Measurements from ENCODE around the gene P2RX6.
A peak's percentile ranks its signal among the peaks of the same experiment; 100 is the strongest.
"Not testable (repeated sequence)": the region's sequence is repeated elsewhere in the genome, so short reads cannot be mapped to it uniquely, and the experiment has no call there.

Gene P2RX6

DNA sequence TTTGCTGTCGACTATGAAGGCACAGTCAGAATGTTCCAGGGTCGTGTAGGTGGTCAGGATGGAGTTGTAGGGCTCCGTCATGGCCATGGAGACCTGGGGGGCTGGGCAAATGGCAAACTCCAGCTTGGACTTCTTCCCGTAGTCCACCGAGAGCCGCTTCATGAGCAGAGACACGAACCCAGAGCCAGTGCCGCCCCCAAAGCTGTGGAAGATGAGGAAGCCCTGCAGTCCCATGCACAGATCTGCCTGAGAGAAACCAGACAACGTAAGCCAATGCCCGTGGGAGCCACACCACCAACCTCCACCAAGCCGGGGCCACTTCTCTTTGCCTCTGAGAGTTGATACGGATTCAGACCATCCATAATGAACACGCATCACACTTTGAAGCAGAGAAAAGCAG, 5.8 kb upstream of the P2RX6 start:
- H3K4me1 ChIP-seq (ENCODE audit: control insufficient read depth, insufficient read depth, low read length), result peaks cover 12% of the 10 kb centered on the region; the same call in 1 of the 2 replicates
- H3K27me3 ChIP-seq (ENCODE audit: control insufficient read depth, insufficient read depth, low read length); H3K9ac ChIP-seq (ENCODE audit: low read depth, low read length); H3K36me3 ChIP-seq (ENCODE audit: control insufficient read depth, insufficient read depth, low read length); H3K27ac ChIP-seq (ENCODE audit: low read depth, low read length); H3K9me3 ChIP-seq (ENCODE audit: control insufficient read depth, insufficient read depth, low read length); H3K4me3 ChIP-seq (ENCODE audit: low read depth, low read length): not testable (repeated sequence)

- Histone ChIP-seq H3K27ac (ENCODE audit: low read depth, low read length) (peak overlapping the region; percentile 22), H3K27me3 (ENCODE audit: control insufficient read depth, insufficient read depth, low read length) (peaks cover 11% of the 10 kb centered on the region), H3K9ac (ENCODE audit: low read depth, low read length) (no peak overlapping the region), H3K9me3 (ENCODE audit: control insufficient read depth, insufficient read depth, low read length) (no peaks in the 10 kb centered on the region), H3K36me3 (ENCODE audit: control insufficient read depth, insufficient read depth, low read length) (no peaks in the 10 kb centered on the region), H3K4me3 (ENCODE audit: low read depth, low read length) (no peak overlapping the region), H3K4me1 (ENCODE audit: control insufficient read depth, insufficient read depth, low read length) (peaks cover 17% of the 10 kb centered on the region)
These were observed 5.1 kb upstream of the P2RX6 start for GRCh38 chr22:21009638-21010425.

GRCh38 chr22:21010426-21011113, 4.4 kb upstream of the P2RX6 start:
- Histone ChIP-seq H3K4me3 (ENCODE audit: low read depth, low read length) (no peak overlapping the region), H3K27ac (ENCODE audit: low read depth, low read length) (no peak overlapping the region), H3K4me1 (ENCODE audit: control insufficient read depth, insufficient read depth, low read length) (peaks cover 21% of the 10 kb centered on the region), H3K9me3 (ENCODE audit: control insufficient read depth, insufficient read depth, low read length) (no peaks in the 10 kb centered on the region), H3K27me3 (ENCODE audit: control insufficient read depth, insufficient read depth, low read length) (peaks cover 12% of the 10 kb centered on the region), H3K36me3 (ENCODE audit: control insufficient read depth, insufficient read depth, low read length) (no peaks in the 10 kb centered on the region), H3K9ac (ENCODE audit: low read depth, low read length) (no peak overlapping the region)

- Histone ChIP-seq H3K4me3 (ENCODE audit: low read depth, low read length) (no peak overlapping the region), H3K4me1 (ENCODE audit: control insufficient read depth, insufficient read depth, low read length) (peaks cover 21% of the 10 kb centered on the region), H3K9me3 (ENCODE audit: control insufficient read depth, insufficient read depth, low read length) (no peaks in the 10 kb centered on the region), H3K27me3 (ENCODE audit: control insufficient read depth, insufficient read depth, low read length) (peaks cover 12% of the 10 kb centered on the region), H3K9ac (ENCODE audit: low read depth, low read length) (no peak overlapping the region), H3K27ac (ENCODE audit: low read depth, low read length) (no peak overlapping the region), H3K36me3 (ENCODE audit: control insufficient read depth, insufficient read depth, low read length) (no peaks in the 10 kb centered on the region)
These were observed 2.2 kb upstream of the P2RX6 start for GRCh38 chr22:21012446-21013407.

DNA sequence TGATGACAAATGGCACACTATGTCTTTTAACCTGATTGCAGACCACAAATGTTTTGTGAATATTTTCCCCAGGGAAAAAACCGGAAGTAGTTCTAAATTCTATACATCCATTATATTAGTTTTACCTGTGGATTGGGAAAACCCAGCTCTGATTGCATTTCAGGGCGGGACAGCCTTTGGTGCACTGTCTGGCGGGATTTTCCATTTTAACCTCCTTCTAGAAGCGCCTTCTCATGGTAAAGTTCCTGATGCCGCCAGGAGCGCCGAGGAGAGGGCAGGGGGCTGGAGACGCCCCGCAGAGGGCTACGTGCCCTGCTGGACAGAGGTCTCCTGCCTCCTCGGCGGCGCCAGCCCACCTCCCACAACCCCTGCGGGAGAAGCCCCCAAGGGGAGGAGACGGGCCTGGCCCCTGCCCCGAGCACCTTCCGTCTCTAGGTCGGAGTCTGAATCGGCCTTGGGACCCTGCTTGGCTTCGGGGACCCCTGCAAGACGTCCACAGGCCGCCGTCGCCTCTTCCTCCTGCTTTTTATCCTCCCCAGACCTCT, 1.2 kb upstream of the P2RX6 start:
- peaks cover 21% of the 10 kb centered on the region for H3K4me1 ChIP-seq (ENCODE audit: control insufficient read depth, insufficient read depth, low read length)
- H3K4me3 ChIP-seq (ENCODE audit: low read depth, low read length), result peak overlapping the region; percentile 84
- H3K36me3 ChIP-seq (ENCODE audit: control insufficient read depth, insufficient read depth, low read length), result no peaks in the 10 kb centered on the region
- peak overlapping the region; percentile 72 for H3K27ac ChIP-seq (ENCODE audit: low read depth, low read length)
- H3K9me3 ChIP-seq (ENCODE audit: control insufficient read depth, insufficient read depth, low read length), result no peaks in the 10 kb centered on the region
- H3K9ac ChIP-seq (ENCODE audit: low read depth, low read length), result 0 out of 2 replicates have a peak overlapping the region, but pooled peaks have one; percentile 10
- H3K27me3 ChIP-seq (ENCODE audit: control insufficient read depth, insufficient read depth, low read length), result peaks cover 12% of the 10 kb centered on the region

DNA sequence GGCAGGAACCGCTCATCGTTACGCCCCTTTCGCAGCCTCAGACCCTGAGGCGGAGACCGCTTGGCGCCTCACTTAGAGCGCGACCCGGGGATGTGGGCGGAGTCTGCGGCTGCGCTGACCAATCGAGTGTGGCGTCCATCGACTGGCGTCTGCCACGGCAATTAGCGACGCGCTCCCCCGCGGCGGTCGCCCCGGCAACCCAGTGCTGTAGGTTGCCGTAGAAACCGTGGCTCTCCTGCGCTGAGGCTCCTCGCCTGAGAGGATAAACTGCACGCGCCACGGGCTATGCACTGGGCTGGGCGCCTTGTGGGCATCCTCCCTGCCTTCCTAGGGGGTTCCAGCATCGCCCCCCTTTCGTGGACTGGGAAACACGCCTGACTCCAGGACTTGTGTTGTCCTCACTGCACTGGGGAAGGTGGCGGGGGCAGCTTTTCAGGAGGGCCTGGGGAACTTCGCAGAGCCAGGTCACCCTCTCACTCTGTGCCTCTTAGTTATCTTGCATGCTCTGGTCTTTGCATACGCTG, 701 bp upstream of the P2RX6 start:
- Histone ChIP-seq H3K27ac (ENCODE audit: low read depth, low read length) (peak overlapping the region; percentile 76), H3K27me3 (ENCODE audit: control insufficient read depth, insufficient read depth, low read length) (peaks cover 12% of the 10 kb centered on the region), H3K4me1 (ENCODE audit: control insufficient read depth, insufficient read depth, low read length) (peaks cover 21% of the 10 kb centered on the region), H3K9ac (ENCODE audit: low read depth, low read length) (0 out of 2 replicates have a peak overlapping the region, but pooled peaks have one; percentile 10), H3K9me3 (ENCODE audit: control insufficient read depth, insufficient read depth, low read length) (no peaks in the 10 kb centered on the region), H3K36me3 (ENCODE audit: control insufficient read depth, insufficient read depth, low read length) (no peaks in the 10 kb centered on the region), H3K4me3 (ENCODE audit: low read depth, low read length) (peak overlapping the region; percentile 84)

DNA sequence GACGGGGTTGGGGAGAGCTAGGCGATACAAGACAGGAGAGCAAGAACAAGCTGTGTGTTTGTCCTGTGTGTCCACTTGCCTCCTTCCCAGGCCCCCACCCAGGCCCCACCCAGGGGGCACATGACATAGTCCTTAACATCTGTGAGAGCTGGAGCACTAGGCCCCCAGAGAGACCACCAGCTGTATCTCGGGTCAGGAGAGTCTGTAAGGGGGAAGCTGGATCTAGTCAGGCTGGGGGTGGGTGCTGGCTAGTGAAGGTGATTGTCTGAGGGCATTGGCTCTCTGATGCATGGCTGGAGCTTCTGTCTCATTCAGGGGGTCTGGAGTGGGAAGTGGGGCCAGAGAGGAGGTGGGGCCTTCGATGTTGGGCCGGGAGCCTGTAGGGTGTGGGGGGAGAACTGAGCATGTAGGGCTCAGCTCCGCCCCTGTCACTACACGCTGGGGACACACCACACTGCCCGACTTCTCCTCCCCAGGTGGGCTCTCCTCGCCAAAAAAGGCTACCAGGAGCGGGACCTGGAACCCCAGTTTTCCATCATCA, 571 bp downstream of the P2RX6 start:
- Histone ChIP-seq H3K9ac (ENCODE audit: low read depth, low read length) (no peak overlapping the region), H3K27ac (ENCODE audit: low read depth, low read length) (no peak overlapping the region), H3K36me3 (ENCODE audit: control insufficient read depth, insufficient read depth, low read length) (no peaks in the 10 kb centered on the region), H3K4me3 (ENCODE audit: low read depth, low read length) (no peak overlapping the region), H3K4me1 (ENCODE audit: control insufficient read depth, insufficient read depth, low read length) (peaks cover 12% of the 10 kb centered on the region), H3K9me3 (ENCODE audit: control insufficient read depth, insufficient read depth, low read length) (no peaks in the 10 kb centered on the region), H3K27me3 (ENCODE audit: control insufficient read depth, insufficient read depth, low read length) (peaks cover 12% of the 10 kb centered on the region)

DNA sequence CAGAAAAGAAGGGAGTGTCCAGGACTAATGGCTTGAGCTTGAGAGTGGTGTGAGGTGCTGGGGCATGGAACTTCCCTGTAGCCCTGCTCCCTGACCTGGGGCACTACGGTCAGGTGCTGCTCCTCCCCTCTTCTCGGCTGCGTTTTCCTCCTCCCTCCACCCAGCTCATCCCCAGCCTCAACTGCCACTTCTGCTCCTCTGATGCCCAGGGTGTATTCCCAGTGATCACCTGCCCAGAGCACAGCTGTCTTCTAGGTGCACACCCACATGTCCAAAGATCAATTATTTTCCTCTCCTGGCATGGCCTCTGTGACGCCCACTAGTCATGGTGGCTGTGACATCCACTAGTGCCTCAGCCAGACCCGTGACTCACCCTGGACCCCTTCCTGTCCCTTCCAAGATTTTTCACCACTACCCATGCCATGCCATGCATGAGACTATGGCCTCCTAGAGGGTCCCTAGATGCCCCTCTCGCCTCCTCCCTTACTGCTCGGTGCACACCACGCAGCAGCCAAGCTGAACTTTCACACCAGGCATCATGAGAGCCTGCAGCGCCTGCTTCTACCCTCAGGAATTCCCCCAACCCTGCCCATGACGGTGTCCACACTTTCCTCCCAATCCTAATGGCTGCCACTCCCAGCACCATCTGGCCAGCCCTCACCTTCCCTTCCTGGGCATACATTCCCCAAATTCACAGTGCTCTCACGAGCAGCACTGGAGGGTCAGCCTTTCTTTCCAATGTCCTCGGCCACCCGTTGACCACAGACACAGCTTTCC, 1.9 kb downstream of the P2RX6 start:
- H3K36me3 ChIP-seq (ENCODE audit: control insufficient read depth, insufficient read depth, low read length), result no peaks in the 10 kb centered on the region
- H3K27ac ChIP-seq (ENCODE audit: low read depth, low read length), result no peak overlapping the region
- H3K27me3 ChIP-seq (ENCODE audit: control insufficient read depth, insufficient read depth, low read length), result peaks cover 12% of the 10 kb centered on the region
- H3K9me3 ChIP-seq (ENCODE audit: control insufficient read depth, insufficient read depth, low read length), result no peaks in the 10 kb centered on the region
- H3K4me3 ChIP-seq (ENCODE audit: low read depth, low read length), result no peak overlapping the region
- H3K4me1 ChIP-seq (ENCODE audit: control insufficient read depth, insufficient read depth, low read length), result peaks cover 9% of the 10 kb centered on the region
- no peak overlapping the region for H3K9ac ChIP-seq (ENCODE audit: low read depth, low read length)

- Histone ChIP-seq H3K27ac (ENCODE audit: low read depth, low read length) (no peak overlapping the region), H3K27me3 (ENCODE audit: control insufficient read depth, insufficient read depth, low read length) (peaks cover 8% of the 10 kb centered on the region), H3K36me3 (ENCODE audit: control insufficient read depth, insufficient read depth, low read length) (no peaks in the 10 kb centered on the region), H3K4me1 (ENCODE audit: control insufficient read depth, insufficient read depth, low read length) (peaks cover 9% of the 10 kb centered on the region), H3K9ac (ENCODE audit: low read depth, low read length) (no peak overlapping the region), H3K4me3 (ENCODE audit: low read depth, low read length) (no peak overlapping the region), H3K9me3 (ENCODE audit: control insufficient read depth, insufficient read depth, low read length) (no peaks in the 10 kb centered on the region)
These were observed 3.3 kb downstream of the P2RX6 start for GRCh38 chr22:21018314-21018713.
